Testis (tissue), 2 donors: ENCODE data around the gene FBXO9.

Source experiments
- CTCF ChIP-seq, 3 experiments: fragments of 450-650 bp in 2 of 3; fragments of 200-600 bp in 1 of 3; sonication (generic) in 1 of 3; IDR thresholded peaks; one replicate each; pipeline ENCODE4 v1.5.1; 2016 to 2019; ENCODE audit warnings: antibody characterized with exemption in 3 of 3, mild to moderate bottlenecking in 2 of 3, moderate library complexity in 1 of 3
- POLR2A ChIP-seq: fragments of 450-650 bp; IDR thresholded peaks from one replicate; pipeline ENCODE4 v1.6.1; 2017; ENCODE audit warnings: antibody characterized with exemption, mild to moderate bottlenecking, moderate library complexity

- TF ChIP-seq CTCF (IDR thresholded peaks at IDR 0.05) (no peak), POLR2A (no peak)
Observed at GRCh38 chr6:53074347-53074746, 9.1 kb downstream of the FBXO9 start.
